ENCODE results near the gene VPS33B.
A peak's percentile ranks its signal among the peaks of the same experiment; 100 is the strongest.

VPS33B gene

GRCh38 chr15:90972133-90972532 lies 50.3 kb downstream of the VPS33B start:
- ATAC-seq, result no peak

- ATAC-seq, result no peak
These were observed 52.1 kb downstream of the VPS33B start for GRCh38 chr15:90970274-90970673.

- no peak for ATAC-seq
These were observed 54.0 kb downstream of the VPS33B start for GRCh38 chr15:90968434-90968833.

DNA sequence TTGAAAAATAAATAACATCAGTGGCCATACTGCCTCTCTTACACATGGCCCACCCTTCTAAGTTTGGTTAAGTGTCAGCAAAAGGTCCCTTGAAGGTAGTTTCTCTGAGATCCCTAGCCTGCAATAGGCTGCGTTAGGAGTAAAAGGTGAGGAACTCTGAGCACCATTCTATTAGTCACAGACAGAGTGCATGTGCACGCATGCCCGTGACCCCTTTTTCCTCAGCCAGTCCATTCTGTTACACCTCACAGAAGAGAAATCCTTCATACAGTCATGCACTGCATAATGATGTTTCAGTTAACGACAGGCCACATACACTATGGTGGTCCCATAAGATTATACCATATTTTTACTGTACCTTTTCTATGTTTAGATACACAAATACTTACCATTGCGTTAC lies 55.2 kb downstream of the VPS33B start:
- no peak for ATAC-seq

- no peak for ATAC-seq
These were observed 56.1 kb downstream of the VPS33B start for GRCh38 chr15:90966262-90966661.

GRCh38 chr15:90962021-90962420 lies 60.4 kb downstream of the VPS33B start:
- ATAC-seq, result no peak

GRCh38 chr15:90960298-90961091 lies 61.9 kb downstream of the VPS33B start:
- no peak for ATAC-seq

DNA sequence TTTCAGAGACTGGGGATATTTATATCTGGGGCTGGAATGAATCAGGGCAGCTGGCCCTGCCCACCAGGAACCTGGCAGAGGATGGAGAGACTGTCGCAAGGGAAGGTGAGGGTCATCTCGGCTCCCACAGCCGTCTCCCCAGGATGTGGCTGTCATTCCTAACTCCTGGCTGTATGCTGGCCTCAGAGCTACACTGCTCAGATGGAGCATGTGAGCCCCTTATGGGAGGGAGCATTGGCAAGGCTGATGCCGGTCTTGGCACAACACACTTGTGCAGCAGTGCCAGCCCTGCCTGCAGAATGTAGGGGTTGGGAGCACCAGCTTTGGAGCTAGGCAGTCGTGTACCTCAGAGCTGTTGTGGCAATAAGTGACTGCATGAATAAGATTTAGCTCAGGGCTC lies 62.5 kb downstream of the VPS33B start:
- ATAC-seq, result no peak

GRCh38 chr15:90959028-90959595 lies 63.3 kb downstream of the VPS33B start:
- ATAC-seq, result no peak

DNA sequence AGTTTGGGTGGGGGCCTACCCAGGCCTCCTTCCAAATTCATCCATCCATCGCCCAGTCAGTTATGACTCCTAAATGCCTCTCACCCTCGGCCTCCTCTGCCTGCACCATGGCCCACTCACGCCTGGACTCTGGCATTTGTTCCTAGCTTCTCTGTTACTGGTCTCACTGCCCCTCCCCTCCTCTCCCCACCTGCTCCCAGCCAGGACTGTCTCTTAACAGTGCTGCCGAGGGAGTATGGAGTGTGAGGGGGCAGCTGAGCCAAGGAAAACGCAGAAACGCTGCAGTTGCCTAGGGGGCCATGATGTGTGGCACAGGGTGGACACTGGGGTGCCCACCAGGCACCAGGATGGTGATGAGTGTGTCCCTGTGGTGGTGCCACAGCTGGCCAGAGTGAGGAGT lies 64.6 kb downstream of the VPS33B start:
- no peak for ATAC-seq

GRCh38 chr15:90957031-90957790 lies 65.2 kb downstream of the VPS33B start:
- no peak for ATAC-seq

DNA sequence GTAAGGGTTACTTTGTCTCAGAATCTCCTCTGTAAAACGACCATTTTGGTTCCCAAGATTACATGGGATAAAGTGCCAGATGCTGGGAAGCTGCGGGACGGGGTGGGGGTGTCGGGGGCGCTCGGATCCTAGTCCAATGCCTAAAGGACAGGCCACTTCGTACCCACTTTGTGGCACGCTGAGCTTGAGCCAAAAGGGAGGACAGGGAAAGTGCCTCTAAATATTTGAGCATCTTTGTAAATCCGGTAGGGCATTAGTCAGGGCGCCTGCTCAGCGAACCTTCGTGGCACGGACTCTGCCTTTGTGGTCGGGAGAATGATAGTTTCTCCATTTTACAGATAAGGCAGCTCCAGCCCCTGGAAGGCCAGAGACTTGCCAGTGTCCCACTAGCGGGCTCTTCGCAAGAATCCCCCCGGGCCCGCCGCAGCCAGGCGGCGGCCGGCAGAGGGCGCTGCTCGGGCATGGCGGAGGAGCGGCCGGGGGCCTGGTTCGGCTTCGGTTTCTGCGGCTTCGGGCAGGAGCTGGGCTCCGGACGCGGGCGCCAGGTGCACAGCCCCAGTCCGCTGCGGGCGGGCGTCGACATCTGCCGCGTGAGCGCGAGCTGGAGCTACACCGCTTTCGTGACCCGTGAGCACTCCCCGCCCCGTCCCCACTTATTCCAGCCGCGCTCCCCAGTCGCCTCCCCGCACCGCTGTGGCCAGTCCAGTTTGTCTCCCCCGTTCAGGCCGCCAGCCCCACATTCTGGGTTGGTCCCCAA lies 65.9 kb downstream of the VPS33B start:
- ATAC-seq, result no peak

DNA sequence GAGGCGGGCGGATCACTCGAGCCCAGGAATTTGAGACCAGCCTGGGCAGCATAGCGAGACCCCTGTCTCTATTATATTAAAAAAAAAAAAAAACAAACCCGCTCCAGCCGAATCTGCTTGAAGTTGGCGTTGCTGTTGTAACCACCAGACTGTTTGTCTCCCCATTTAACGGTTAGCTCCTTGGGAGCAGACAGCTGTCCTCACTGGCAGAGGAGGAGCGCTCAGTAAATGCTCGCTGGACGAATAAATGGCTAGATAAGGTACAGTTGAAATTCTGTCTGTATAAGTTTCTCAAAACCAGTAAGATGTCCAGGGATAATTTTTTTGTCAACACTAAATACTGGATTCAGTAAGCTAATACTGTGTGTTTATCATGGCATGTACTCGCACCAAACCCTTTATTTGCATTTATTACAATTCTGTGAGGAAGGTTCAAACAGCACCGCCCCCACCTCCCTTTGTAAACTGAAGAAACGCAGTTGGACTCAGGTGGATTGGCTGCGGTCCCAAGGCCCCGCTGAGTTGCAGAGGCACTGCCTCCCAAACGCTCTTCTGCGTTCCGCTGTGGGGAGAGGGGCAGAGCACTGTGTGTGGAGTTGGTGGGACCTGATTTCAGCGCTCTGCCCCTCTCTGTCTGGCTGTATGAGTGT lies 66.6 kb downstream of the VPS33B start:
- ATAC-seq, result no peak

GRCh38 chr15:90954712-90955623 lies 67.4 kb downstream of the VPS33B start, which contains the start of gene RCCD1:
Gene RCCD1 (plus strand): TSS chr15:90954884. CDS start chr15:90956735, 1,851 bp downstream.
- ATAC-seq, result peak; percentile 98

- no peak for ATAC-seq
These were observed 68.3 kb downstream of the VPS33B start for GRCh38 chr15:90953947-90954711.

- no peak for ATAC-seq
These were observed 69.3 kb downstream of the VPS33B start for GRCh38 chr15:90952901-90953677.

DNA sequence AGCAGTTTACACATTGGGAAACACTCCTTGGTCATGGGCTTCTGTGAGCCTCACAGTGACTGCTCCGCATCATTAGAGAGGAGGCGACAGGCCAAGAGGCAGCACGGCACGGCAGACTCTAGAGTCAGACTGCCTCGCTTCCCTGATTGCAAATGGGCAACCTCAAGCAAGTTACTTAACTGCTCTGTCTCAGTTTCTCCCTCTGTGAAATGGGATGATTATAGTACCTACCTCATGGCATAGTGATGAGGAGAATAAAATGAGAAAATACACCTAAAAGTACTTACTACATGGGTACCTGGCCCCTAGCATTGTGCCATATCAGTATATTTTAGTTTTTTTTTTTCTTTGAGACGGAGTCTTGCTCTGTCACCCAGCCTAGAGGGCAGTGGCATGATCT lies 71.7 kb downstream of the VPS33B start:
- no peak for ATAC-seq

- no peak for ATAC-seq
These were observed 72.3 kb downstream of the VPS33B start for GRCh38 chr15:90949979-90950675.
